HG03045 (cell line): ENCODE data around the gene SPC25.
"Not testable (repeated sequence)": the region's sequence is repeated elsewhere in the genome, so short reads cannot be mapped to it uniquely, and the experiment has no call there.

Experiments used
- ATAC-seq: cut with Tn5 transposase; IDR thresholded peaks from one replicate; pipeline ENCODE4 v1.9.1; 2021; ENCODE audit warnings: mild to moderate bottlenecking, moderate library complexity; ENCODE audit not compliant: unreplicated experiment

The SPC25 gene

DNA sequence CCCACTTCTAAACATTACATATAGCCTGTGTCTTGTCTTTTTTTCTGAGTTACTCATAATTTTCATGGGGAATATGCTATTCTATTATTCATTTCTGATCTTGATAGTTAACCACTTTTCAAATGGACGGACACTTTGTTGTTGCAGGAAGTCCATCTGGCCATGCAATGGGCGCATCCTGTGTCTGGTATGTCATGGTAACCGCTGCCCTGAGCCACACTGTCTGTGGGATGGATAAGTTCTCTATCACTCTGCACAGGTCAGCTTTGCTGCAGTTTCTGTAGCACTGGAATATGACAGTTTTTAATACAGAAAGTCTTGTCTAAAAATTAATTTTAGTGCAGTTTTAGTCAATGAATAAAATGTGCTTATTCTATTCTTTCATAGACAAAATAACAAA is 14.1 kb upstream of the SPC25 start:
- ATAC-seq: no peak

DNA sequence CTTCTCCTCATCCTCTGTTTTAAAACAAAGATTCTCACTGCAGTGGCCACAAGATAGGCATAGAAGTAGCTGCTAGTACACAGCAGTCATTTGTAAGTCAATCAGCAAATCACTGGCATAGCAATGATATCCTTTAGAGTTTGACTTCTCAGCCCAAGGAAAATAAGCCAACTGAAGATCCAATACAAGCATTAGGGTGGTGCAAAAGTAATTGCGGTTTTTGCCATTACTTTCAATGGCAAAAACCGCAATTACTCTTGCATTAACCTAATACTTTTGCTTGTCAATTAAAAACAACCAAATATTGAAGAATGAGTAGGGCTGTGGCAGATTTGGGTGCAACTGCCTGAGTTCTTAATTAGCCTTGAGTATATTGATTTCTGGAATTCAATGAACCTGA is 13.7 kb upstream of the SPC25 start:
- ATAC-seq: no peak

DNA sequence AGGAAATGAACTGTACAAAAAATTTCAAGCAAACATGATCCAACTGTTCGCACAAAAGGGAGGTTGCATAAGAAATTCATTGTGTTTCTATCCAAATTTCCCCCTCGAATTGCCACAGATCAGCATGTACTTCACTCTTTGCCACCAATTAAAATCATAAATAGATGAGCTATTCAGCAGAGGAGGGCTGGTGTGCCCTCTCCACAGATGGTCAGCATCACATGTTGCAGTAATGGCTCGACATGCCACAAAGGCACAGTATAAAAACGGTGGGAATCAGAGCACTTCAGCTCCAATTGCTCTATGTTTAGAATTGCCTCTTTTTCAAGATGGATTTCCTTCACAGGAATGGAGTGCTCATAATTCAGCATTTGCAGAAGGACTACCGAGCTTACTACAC is 10.8 kb upstream of the SPC25 start, which contains the start of gene G6PC2:
Gene G6PC2 (plus strand): TSS at position 289 of the 400 bp plus-strand sequence. CDS start 41 bp downstream, at position 330.
- no peak for ATAC-seq

DNA sequence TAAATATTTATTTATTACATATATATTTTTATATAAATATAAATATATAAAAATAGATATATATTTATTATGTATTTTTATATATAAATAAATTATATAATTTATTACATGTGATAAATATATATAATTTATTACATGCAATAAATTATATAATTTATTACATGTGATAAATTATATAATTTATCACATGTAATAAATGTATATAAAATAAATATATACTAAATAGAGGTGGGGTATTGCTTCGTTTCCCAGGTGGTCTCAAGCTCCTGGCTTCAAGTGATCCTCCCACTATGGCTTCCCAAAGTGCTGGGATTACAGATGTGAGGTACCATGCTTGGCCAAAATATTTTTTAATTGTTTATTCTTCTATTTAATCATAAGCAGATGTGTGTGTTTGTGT is 7.2 kb upstream of the SPC25 start:
- no peak for ATAC-seq

DNA sequence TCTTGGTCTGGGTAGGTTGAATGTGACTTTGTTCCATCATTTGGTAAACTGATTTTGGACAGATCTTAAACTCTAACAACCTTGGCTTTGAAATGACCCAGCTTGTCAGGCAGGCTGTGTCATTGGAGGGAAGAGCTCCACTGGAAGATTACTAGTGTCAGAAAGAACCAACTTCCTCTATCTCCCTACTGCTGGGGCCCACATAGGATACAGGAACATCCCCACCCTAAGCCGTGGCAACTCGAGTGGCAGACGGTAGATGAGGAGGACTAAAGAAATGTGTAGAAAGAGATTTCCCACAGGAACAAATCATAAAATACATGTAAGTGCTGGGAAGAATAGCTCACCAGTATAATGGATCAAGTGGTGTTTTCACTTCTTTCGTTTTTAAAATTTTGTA is 6.6 kb upstream of the SPC25 start:
- ATAC-seq: no peak

DNA sequence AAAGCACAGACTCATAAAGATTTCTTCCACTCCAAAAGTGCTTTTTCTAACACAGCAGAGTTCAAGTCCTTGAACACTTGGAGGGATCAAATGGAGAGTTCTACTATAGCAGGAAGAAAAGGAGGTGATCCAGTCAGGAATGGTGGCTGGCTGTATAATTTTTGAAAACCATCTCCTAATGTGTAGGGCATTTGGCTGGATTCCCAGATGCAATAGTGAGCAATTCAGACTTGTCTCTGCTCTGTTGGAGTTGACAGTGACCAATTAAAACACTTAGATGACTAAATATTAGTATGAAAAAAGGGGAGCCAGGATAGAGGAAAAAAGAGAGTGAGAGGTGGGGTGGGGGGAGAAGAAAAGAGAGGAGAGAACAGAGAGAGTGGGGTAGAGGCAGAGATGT is 5.5 kb upstream of the SPC25 start:
- ATAC-seq: no peak

DNA sequence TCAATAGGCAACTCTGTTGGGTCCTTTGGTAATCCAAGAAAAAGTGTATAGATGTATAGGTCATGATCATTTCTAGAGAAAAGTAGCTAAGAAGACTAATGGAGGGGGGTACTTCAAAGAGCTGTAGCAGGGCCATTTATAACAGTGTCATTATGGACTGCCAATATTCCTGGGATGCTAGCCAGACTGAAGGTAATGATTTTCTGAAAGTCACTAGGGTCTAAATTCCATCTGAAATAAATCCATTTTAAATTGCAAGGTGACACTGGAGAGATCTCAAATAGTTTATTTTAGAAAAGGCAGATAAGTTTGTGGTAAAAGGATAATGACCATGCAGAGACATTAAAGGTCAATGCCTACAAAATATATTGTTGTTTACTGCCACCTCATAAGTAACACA is 4.5 kb upstream of the SPC25 start:
- no peak for ATAC-seq

DNA sequence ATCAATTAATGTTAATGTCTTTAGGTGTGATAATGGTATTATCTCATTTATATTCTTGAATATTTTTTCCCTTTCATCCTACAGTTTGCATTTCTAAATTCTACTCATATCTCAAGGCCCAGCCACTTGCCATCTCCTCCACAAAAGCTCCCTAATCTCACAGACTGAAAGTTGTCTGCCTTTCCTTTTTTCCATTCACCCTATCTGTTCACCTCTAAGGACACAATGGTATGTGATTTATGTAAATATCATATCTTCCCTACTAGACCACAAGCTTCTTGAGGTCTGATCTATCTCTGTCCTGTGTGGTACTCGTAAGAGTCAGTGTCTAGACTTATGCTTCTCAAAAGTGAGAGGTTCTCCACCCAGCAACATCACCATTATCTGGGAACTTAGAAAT is 3.9 kb upstream of the SPC25 start:
- no peak for ATAC-seq

DNA sequence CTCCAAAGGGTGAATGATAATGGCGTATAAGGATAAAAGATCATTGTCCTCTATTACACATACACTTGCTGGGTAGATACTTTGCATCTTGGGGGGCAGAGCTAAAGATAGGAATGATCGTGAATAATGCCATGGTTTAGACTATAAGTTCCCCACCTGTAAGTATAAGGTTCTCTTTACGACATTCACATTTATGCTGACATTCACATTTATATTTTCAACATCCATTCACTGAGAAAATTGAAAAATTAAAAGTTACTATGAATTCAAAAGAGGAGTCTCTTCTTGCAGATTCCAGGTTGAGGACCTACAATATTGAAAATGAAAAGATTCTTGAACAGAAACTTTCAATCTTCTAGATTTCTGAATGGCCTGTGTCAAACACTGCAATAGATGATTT is 2.1 kb upstream of the SPC25 start:
- ATAC-seq: no peak

DNA sequence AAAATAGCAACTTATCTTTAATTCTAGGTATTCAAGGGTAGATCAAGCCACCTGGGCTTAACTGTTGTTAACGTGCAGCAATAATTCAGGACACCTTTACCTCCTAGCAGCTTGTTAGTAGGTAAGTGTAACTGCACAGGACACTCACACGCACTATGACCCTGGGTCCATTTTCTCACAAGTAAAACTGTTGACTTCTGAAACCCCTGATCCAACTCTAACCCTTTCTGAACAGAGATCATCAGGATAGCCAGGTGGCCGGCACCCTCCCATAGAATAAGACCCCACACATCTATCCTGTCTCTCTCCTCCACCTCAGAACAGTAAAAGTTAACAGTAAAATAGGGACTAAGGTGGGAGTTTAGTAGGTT is 610 bp downstream of the SPC25 start:
- no peak for ATAC-seq

DNA sequence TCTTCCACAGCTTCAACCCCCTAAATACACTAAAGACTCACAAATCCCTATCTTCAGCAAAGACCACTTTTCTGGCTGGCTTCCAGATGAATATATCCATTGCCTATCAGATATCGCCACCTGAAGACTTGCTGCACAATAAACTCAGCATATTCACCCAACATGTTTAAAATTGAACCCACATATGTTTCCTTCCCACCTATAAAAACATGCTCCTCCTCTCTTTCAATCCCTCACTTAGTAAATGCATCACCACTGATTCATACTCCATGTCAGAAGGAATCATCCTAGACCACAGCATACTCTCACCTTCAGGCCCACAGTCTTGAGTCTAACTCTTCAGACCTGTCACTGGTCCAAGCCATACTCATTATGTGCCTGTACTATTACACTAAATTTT is 5.3 kb downstream of the SPC25 start:
- no peak for ATAC-seq

DNA sequence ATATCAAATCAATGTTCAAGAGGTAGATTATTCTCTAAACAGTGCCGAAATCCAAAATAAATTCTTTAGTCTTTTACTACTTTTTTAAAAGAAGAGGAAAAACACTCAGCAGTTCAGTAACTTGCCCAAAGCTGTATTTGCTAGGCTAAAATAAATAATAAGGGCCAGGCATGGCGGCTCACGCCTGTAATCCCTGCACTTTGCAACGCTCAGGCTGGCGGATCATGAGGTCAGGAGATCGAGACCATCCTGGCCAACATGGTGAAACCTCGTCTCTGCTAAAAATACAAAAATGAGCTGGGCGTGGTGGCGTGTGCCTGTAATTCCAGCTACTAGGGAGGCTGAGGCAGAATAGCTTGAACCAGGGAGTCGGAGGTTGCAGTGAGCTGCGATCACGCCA is 8.1 kb downstream of the SPC25 start:
- not testable (repeated sequence) for ATAC-seq

DNA sequence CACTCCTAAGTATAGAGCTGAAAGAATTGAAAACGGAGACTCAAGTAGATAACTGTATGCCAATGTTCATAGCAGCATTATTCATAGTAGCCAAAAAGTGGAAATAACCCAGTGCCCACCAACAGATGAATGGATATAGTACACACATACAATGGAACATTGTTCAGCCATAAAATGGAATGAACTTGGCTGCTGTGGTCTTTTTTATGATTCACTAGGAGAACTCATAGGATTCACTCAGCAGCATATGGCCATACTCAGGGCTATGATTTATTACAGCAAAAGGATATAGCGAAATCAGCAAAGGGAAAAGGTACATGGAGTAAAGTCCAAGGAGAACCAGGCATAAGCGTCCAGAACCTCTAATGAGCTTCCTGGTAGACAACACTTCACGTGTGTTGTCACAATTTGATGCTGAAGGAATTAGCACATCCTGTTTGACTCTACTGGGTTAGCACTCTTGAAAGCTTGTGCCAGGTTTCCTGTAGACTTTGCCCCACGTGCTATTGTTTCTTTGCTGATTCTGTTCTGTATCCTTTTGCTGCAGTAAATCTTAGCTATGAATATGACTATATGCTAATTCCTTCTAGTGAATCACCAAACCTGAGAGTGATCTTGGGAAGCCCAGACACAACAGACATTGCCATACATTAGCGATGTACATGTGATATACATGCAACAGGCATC is 15.7 kb downstream of the SPC25 start:
- ATAC-seq: no peak

DNA sequence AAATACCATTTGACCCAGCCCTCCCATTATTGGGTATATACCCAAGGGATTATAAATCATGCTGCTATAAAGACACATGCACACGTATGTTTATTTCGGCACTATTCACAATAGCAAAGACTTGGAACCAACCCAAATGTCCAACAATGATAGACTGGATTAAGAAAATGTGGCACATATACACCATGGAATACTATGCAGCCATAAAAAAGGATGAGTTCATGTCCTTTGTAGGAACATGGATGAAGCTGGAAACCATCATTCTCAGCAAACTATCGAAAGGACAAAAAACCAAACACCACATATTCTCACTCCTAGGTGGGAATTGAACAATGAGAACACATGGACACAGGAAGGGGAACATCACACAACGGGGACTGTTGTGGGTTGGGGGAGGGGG is 19.4 kb downstream of the SPC25 start:
- not testable (repeated sequence) for ATAC-seq

DNA sequence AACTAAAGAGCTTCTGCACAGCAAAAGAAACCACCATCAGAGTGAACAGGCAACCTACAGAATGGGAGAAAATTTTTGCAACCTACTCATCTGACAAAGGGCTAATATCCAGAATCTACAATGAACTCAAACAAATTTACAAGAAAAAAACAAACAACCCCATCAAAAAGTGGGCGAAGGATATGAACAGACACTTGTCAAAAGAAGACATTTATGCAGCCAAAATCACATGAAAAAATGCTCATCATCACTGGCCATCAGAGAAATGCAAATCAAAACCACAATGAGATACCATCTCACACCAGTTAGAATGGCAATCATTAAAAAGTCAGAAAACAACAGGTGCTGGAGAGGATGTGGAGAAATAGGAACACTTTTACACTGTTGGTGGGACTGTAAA is 19.9 kb downstream of the SPC25 start:
- not testable (repeated sequence) for ATAC-seq

DNA sequence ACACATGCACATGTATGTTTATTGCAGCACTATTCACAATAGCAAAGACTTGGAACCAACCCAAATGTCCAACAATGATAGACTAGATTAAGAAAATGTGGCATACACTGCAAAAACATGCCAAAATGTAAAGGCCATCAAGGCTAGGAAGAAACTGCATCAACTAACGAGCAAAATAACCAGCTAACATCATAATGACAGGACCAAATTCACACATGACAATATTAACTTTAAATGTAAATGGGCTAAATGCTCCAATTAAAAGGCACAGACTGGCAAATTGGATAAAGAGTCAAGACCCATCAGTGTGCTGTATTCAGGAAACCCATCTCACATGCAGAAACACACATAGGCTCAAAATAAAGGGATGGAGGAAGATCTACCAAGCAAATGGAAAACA is 23.1 kb downstream of the SPC25 start:
- not testable (repeated sequence) for ATAC-seq

DNA sequence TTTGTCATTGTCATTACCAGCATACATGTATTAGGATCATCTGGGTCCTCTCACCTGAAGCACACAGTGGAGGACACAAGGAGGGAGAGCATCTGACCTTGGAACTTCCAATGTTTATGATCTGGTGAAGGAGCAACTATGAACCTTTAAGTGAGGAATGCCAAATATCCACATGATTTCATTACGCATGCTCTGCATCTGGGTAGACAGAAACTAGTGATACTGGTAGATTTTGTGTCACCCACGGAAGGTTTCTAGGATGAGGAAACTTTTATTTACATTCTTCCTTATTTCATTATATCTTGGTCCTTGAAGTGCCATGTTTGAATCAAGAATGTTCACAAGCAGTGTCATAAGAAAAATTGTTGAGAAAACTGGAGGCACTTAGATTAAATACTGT is 32.1 kb downstream of the SPC25 start:
- ATAC-seq: no peak

DNA sequence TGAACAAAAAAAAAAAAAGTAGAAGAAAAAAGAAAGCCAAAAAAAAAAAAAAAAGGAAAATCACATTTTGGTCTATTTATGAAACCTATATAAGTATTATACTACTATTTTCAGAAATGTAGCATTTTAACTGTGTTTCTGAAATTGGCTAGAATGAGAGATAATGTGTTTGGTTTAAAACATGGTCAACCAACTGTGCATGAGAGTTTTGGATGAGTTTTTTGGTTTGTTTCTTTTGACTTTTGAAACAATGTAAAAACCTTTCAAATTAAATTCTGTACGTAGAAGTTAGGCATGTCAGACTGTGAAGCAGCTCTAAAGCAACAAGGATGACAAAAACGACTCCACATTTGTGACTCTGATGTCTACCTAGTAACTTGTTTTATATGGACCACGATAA is 34.6 kb downstream of the SPC25 start:
- ATAC-seq: no peak

DNA sequence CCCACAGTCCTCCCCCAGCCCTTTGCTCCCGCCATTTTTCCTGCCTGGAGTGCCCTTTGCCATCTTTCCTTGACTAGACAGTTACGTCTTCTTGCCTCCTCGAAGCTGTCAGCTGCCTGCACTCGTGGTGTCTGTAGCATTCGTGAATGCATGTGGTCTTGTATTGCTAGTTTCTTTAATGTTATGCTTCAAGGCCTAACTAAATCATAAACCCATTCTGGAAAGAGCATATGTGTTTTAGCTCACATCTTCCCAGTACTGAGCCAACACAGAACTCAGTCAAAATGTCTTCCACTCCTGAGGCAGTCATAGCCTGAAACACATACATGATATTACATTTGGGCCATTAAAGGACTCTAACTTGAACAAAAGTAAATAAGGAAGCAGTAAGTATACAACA is 35.6 kb downstream of the SPC25 start:
- ATAC-seq: no peak

DNA sequence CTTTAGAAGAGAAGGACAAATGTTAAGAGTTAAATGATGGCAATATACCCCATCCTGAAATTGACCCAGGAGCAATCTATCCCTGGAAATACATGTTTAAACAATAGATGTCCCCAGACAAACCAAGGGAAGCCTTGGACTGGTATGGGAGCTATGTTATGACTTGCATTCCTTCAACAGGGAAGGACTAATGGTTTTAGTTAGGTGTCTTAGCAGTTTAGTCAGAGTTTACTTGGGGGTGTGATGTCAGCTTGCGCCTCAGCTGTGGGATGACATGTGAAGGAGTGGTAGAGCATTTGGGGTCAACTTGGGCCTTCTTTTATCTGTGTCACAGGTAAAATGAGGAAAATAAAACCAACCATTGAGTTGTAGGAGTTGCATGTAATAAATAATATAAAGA is 36.8 kb downstream of the SPC25 start:
- no peak for ATAC-seq

DNA sequence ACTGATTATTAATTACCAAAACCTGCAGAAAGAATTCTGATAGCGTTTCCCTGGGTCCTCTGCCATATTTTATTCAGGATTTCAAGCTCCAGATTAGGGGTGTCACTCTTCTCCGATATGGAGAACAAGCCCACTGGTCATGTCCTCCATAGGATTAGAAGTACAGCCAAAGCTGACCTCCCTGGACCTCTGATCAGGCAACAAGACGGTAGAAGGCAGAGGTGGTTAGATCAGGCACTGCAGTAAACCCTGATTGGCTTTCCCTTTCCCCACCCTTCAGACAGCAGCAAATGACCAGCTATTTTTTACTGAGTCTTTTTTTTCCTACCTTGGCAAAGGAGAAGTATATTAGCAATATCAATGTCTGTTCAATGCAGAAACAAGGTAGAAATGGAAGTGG is 37.7 kb downstream of the SPC25 start:
- ATAC-seq: no peak

DNA sequence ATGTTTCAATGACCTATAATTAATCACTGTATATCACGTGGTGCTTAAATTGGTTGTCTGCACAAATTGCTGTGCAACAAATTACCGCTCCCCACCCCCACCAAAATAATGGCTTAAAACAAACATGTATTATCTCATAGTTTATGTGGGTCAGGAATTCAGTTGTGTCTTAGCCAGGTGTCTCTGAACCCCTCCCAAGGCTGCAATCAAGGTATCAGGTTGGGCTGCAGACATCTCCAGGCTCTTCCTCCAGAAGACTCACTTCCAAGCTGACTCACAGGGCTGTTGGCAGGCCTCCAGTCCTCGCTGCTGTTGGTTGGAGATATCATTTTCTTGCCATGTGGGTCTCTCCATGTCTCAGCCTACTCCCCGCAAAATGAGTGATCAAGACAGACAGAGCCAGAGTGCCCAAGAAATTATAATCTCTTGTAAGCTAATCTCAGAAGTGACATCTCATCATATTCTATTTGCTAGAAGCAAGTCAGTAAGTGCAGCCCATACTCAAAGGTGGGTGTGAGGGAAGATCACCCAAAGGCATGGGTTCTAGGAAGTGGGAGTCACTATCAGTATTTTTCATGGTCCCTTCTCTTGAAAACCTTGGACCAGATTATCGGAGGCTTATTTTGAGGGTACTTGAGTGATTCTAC is 38.4 kb downstream of the SPC25 start:
- ATAC-seq: no peak

DNA sequence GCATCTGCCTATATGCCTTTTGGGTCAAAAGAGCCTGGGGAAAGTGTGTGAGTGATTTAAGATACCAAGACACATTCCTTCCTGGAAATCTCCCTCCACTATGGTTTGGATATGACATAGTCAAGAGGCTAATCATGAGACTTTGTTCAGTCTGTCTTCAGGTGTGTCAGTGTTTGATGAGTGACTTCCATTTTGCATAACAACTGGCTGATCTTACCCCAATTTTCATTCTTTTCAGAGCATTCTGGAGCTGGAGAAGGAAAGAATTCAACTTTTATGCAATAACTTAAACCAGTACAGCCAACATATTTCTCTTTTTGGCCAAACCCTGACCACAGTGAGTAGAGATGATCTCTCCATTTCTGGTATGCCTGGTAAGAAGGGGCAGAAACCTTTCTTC is 39.4 kb downstream of the SPC25 start:
- no peak for ATAC-seq
